Fibroblast of mammary gland (primary cell): ENCODE measurements around the gene PLCE1.
"Not testable (repeated sequence)": the region's sequence is repeated elsewhere in the genome, so short reads cannot be mapped to it uniquely, and the experiment has no call there.

Source experiments
- DNase-seq: peaks from one replicate; pipeline ENCODE4 v3.0.0-alpha.2; 2010; ENCODE audit warnings: low read depth
- H3K4me3 ChIP-seq: 2 replicates; pipeline ENCODE4 v1.5.1; 2011; ENCODE audit warnings: low read depth, mild to moderate bottlenecking, low read length, moderate library complexity; ENCODE audit not compliant: control insufficient read depth
- TF ChIP-seq, protein P1 (sequence below): conservative IDR thresholded peaks from 2 replicates; pipeline ENCODE4 v1.5.1; 2011; ENCODE audit warnings: low read depth, low read length, inconsistent platforms; ENCODE audit not compliant: control insufficient read depth, insufficient read depth

The PLCE1 gene

DNA sequence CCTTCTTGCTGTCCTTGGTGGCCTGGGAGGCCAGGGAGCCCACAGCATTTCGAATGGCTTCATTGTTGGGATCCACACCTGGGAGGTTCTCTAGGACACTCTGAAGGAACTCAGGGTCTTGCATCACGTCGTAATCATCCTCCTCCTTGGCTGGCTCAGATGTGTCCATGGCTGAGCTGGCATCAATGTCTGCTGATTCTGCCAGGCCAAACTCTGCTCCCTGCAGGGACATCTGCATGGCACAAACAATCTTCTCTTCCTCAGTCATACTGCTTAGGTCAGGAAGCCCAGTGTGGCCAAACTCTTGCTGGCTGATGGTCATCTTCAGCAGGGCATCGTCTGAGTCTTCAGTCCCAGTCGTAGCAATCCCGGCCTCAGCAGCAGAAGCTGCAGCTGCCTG lies 34.9 kb upstream of the PLCE1 start:
- TF ChIP-seq, protein P1, sequence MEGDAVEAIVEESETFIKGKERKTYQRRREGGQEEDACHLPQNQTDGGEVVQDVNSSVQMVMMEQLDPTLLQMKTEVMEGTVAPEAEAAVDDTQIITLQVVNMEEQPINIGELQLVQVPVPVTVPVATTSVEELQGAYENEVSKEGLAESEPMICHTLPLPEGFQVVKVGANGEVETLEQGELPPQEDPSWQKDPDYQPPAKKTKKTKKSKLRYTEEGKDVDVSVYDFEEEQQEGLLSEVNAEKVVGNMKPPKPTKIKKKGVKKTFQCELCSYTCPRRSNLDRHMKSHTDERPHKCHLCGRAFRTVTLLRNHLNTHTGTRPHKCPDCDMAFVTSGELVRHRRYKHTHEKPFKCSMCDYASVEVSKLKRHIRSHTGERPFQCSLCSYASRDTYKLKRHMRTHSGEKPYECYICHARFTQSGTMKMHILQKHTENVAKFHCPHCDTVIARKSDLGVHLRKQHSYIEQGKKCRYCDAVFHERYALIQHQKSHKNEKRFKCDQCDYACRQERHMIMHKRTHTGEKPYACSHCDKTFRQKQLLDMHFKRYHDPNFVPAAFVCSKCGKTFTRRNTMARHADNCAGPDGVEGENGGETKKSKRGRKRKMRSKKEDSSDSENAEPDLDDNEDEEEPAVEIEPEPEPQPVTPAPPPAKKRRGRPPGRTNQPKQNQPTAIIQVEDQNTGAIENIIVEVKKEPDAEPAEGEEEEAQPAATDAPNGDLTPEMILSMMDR: no peak
- no peak for DNase-seq
- H3K4me3 ChIP-seq: no peak overlapping the region

DNA sequence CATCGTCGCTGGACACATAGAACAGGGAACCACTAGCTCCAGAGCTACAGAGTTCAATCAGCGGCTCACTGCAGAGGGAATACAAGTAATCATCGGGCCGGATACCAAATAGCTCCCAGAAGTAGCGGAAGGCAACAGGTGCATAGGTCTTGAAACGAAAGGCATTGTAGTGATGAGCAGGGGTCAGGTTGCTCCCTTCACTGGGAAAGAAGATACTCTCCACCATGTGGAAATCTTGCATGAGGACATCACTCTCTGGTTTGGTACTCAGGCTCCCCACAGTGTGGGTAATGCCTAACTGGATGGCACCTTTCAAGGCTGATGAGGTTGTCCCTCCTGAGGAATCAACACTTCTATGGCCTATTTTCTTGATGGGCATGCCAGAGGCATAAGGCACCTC lies 32.7 kb upstream of the PLCE1 start:
- not testable (repeated sequence) for H3K4me3 ChIP-seq, DNase-seq

DNA sequence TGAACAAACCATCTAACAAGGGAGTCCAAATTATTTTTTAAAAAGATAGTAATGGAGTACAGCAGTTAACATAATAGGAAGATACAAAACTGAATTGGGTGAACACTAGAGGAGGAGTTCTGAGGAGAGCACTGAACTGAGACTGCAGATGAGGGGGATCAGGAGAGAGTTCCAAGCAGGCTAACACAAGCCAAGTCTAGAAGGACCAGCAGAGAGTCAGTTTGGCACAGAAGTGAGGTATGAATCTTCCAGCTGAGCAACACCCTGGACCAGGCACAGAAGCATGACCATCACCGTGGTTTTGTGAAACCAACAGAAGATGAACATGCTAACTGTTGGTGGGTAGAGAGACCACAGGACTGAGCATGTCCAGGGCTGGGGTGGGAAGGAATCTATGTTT lies 30.8 kb upstream of the PLCE1 start:
- TF ChIP-seq, protein P1: no peak
- DNase-seq: no peak

DNA sequence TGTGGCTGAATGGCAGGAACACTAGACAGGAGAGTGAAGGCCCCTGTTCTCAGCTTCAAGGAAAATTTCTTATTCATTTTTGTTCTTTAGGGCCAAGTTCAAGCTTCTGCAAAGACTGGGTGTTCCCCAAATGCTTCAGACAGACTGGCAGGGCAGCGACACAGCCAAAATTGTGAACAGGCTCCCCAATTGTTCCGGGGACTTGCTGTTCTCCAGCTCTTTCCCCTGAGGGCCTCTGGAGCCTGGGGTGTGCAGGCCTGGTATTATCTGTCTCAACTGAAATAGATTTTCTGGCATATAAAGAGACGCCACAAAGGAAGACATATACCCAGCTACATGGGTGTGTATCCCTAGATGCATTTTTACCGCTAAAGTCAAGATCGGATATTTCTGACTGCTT lies 30.3 kb upstream of the PLCE1 start:
- H3K4me3 ChIP-seq: no peak overlapping the region
- no peak for DNase-seq
- TF ChIP-seq, protein P1: no peak

More for the DNA sequence above, 30.8 kb upstream of the PLCE1 start:
- H3K4me3 ChIP-seq: no peak overlapping the region

DNA sequence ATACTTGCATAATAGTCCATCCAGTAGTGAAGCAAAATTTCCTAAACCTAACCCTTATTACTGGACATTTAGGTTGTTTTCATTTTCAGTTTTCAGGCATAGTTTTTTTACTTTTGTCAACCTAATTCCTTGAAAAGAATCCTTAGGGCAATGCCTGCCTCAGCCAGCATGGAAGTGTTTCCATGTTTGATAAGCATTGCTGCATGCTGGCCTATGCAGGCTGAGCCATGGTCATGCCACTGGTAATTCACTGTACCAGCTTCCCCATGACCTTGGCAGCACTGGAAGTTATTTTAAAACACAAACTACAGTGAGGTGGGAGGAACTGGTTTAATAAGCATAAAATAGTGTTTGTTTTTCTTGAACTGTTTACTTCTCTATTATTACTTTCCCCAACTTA lies 27.8 kb upstream of the PLCE1 start:
- TF ChIP-seq, protein P1: no peak
- no peak for DNase-seq
- H3K4me3 ChIP-seq: no peak overlapping the region

DNA sequence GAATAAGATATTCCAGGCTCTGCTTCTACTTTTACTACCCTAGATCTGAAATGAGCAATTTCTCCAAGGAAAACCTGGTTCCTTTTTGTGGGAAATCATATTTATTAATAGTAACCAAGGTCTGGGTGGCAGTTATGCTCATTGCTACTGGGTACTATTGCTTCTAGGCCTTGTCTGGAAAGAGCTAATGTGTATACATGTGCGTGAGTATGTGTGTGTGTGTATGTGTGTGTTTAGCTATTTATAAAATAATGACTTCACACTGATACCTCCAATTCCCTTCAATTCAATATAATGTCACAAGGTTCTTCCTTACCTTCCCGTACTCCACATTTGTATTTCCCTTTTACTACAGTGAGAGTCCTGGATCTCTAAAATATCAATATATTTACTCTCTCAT lies 26.0 kb upstream of the PLCE1 start:
- no peak for DNase-seq
- H3K4me3 ChIP-seq: no peak overlapping the region
- TF ChIP-seq, protein P1: no peak

DNA sequence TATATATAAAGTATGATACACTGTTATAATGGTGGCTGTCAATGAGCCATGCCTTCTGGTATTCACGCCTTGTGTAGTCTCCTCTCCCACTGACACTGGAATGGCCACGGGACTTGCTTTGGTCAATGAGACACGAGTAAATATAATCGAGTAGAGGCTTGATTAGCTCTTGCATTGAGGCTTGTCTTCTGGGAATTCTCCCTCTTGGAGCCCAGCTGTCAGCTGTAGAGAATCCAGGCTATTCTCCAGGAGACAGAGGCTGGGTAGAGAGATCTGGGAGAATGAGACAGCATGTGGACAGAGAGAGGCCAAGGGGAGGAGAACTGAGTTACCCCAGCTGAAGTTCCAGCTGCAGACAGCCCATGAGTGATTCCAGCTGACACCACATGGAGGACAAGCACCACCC lies 25.2 kb upstream of the PLCE1 start:
- peak; percentile 26 for DNase-seq
- H3K4me3 ChIP-seq: no peak overlapping the region
- TF ChIP-seq, protein P1: no peak

DNA sequence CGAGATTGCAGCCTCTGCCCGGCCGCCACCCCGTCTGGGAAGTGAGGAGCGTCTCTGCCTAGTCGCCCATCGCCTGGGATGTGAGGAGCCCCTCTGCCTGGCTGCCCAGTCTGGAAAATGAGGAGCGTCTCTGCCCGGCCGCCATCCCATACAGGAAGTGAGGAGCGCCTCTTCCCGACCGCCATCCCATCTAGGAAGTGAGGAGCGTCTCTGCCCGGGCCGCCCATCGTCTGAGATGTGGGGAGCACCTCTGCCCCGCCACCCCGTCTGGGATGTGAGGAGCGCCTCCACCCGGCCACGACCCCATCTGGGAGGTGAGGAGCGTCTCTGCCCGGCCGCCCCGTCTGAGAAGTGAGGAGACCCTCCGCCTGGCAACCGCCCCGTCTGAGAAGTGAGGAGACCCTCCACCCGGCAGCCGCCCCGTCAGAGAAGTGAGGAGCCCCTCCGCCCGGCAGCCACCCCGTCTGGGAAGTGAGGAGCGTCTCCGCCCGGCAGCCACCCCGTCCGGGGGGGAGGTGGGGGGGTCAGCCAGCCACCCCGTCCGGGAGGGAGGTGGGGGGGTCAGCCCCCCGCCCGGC lies 23.2 kb upstream of the PLCE1 start:
- H3K4me3 ChIP-seq, DNase-seq: not testable (repeated sequence)
